GM12878 (cell line): ENCODE results near the gene CACNA2D4. TPM values are rescaled to one million over a fixed set of nuclear protein-coding genes. Genes with fewer than 3 reads are reported as not detected.

Experiments used
- ATAC-seq: fragments of 200-7000 bp; cut with Tn5 transposase; 3 replicates; pipeline ENCODE4 v1.9.1; 2020; ENCODE audit warnings: mild to moderate bottlenecking, moderate library complexity
- BruUV-seq: library from RNA; stranded (reverse); fragments of 400-500 nt; replicated peaks from 2 replicates; lab custom pipeline; 2021; lab: Mats Ljungman, UMichigan
- CTCF ChIA-PET: fragments of 300-600 bp; sonication (Branson Sonifier 250); formaldehyde crosslinking; extraction: SDS; loops from one replicate; lab custom pipeline; 2021; ENCODE audit warnings: inconsistent platforms; lab: Yijun Ruan, JAX
- POLR2A ChIA-PET: fragments of 350-600 bp; formaldehyde crosslinking; extraction: SDS; loops from one replicate; lab custom pipeline; 2021; ENCODE audit warnings: inconsistent platforms; lab: Charles Lee
- RAD21 ChIA-PET: fragments of 300-600 bp; sonication (Branson Sonifier 250); formaldehyde crosslinking; loops from one replicate; lab custom pipeline; 2023; ENCODE audit warnings: antibody characterized with exemption; ENCODE audit not compliant: unreplicated experiment; lab: Charles Lee
- SMC1A ChIA-PET: fragments of 300-600 bp; sonication (Branson Sonifier 250); formaldehyde crosslinking; loops from one replicate; lab custom pipeline; 2023; ENCODE audit not compliant: unreplicated experiment, uncharacterized antibody; lab: Charles Lee
- DNase-seq: peaks from one replicate; pipeline ENCODE4 v3.0.0-alpha.2; 2011; ENCODE audit warnings: low read depth, low spot score
- FAIRE-seq: peaks from 3 replicates; lab custom pipeline; 2011; peaks lifted over from hg19 to GRCh38; lab: Jason Lieb, UNC
- H2AFZ ChIP-seq: 2 replicates; pipeline ENCODE4 v1.6.0; 2011; ENCODE audit warnings: low read depth, low read length, control low read depth; ENCODE audit not compliant: control insufficient read depth
- H3K27ac ChIP-seq: 2 replicates; pipeline ENCODE4 v1.5.1; 2011; ENCODE audit warnings: control low read depth; ENCODE audit not compliant: control insufficient read depth, insufficient read depth
- H3K27me3 ChIP-seq, 2 experiments: replicated peaks in 1 of 2; 2 replicates each; pipeline versions ENCODE4 v1.6.0 to v1.6.1; 2011; ENCODE audit warnings: low read length in 1 of 2; ENCODE audit not compliant: control insufficient read depth in 2 of 2, insufficient read depth in 2 of 2
- H3K36me3 ChIP-seq, 2 experiments: 2 replicates each; pipeline ENCODE4 v1.5.1; 2011; ENCODE audit warnings: low read length in 1 of 2; ENCODE audit not compliant: control insufficient read depth in 2 of 2, insufficient read depth in 2 of 2
- H3K4me1 ChIP-seq: 2 replicates; pipeline ENCODE4 v1.6.1; 2011; ENCODE audit warnings: mild to moderate bottlenecking, low read length, moderate library complexity, mixed read lengths; ENCODE audit not compliant: control insufficient read depth, insufficient read depth
- H3K4me2 ChIP-seq: 2 replicates; pipeline ENCODE4 v1.6.0; 2011; ENCODE audit warnings: control low read depth; ENCODE audit not compliant: control insufficient read depth, insufficient read depth
- H3K4me3 ChIP-seq: fragments of 200-600 bp; sonication (generic); 2 replicates; pipeline ENCODE4 v1.5.1; 2016
- H3K79me2 ChIP-seq: 2 replicates; pipeline ENCODE4 v1.6.0; 2011; ENCODE audit warnings: low read length; ENCODE audit not compliant: control insufficient read depth, insufficient read depth
- H3K9ac ChIP-seq: 2 replicates; pipeline ENCODE4 v1.8.0; 2011; ENCODE audit warnings: low read length, control low read depth, mixed read lengths; ENCODE audit not compliant: control insufficient read depth, insufficient read depth
- H3K9me3 ChIP-seq: replicated peaks from 3 replicates; pipeline ENCODE4 v1.5.1; 2011; ENCODE audit warnings: mild to moderate bottlenecking, low read length; ENCODE audit not compliant: control insufficient read depth, insufficient read depth
- H4K20me1 ChIP-seq: 2 replicates; pipeline ENCODE4 v1.6.0; 2011; ENCODE audit not compliant: control insufficient read depth, insufficient read depth
- CHD1 ChIP-seq: IDR thresholded peaks from 2 replicates; pipeline ENCODE4 v1.6.1; 2012; ENCODE audit warnings: low read depth, low read length, improper control_type of control experiment
- CHD2 ChIP-seq: IDR thresholded peaks from 2 replicates; pipeline ENCODE4 v1.6.1; 2011; ENCODE audit warnings: low read depth, low read length, improper control_type of control experiment, borderline replicate concordance
- HCFC1 ChIP-seq: fragments of 150-350 bp; IDR thresholded peaks from 2 replicates; pipeline ENCODE4 v1.6.1; 2014; ENCODE audit warnings: low read length
- NBN ChIP-seq: fragments of 450-650 bp; IDR thresholded peaks from 2 replicates; pipeline ENCODE4 v1.6.1; 2016
- NFYA ChIP-seq: IDR thresholded peaks from 2 replicates; pipeline ENCODE4 v1.6.1; 2011; ENCODE audit warnings: low read depth, mild to moderate bottlenecking, low read length, improper control_type of control experiment, borderline replicate concordance
- POLR2AphosphoS2 ChIP-seq: IDR thresholded peaks from 2 replicates; pipeline ENCODE4 v1.6.1; 2011; ENCODE audit warnings: low read depth, mild to moderate bottlenecking, low read length, improper control_type of control experiment, moderate library complexity
- POLR2AphosphoS5 ChIP-seq: IDR thresholded peaks from 2 replicates; pipeline ENCODE4 v1.6.1; 2011; ENCODE audit warnings: mild to moderate bottlenecking, low read length, inconsistent platforms
- RAD21 ChIP-seq: IDR thresholded peaks from 2 replicates; pipeline ENCODE4 v1.6.1; 2011; ENCODE audit warnings: mild to moderate bottlenecking, low read depth, low read length, moderate library complexity; ENCODE audit not compliant: insufficient read depth
- RB1 ChIP-seq: fragments of 450-650 bp; formaldehyde crosslinking; IDR thresholded peaks from 2 replicates; pipeline ENCODE4 v1.6.1; 2017; ENCODE audit warnings: mild to moderate bottlenecking, borderline replicate concordance
- RFX5 ChIP-seq: IDR thresholded peaks from 2 replicates; pipeline ENCODE4 v1.6.1; 2011; ENCODE audit warnings: low read depth, low read length, improper control_type of control experiment
- SREBF2 ChIP-seq: IDR thresholded peaks from 2 replicates; pipeline ENCODE4 v1.6.1; 2012; ENCODE audit warnings: mild to moderate bottlenecking, low read length
- TBL1XR1 ChIP-seq: IDR thresholded peaks from 2 replicates; pipeline ENCODE4 v1.6.1; 2012; ENCODE audit warnings: low read depth, low read length, improper control_type of control experiment
- WGBS: methylation state at CpG from one replicate; pipeline ENCODE4 v1.1.6; 2016; ENCODE audit warnings: low lambda C conversion rate; ENCODE audit not compliant: insufficient replicate concordance, insufficient coverage; ENCODE audit errors: missing lambda C conversion rate; 5-methylcytosine and 5-hydroxymethylcytosine counted together
- in situ Hi-C: fragments of 300-500 bp; cut with MboI; formaldehyde crosslinking; loops from 9 replicates; pipeline ENCODE4 v1.14.3; 2018; ENCODE audit warnings: mixed read lengths
- intact Hi-C: fragments of 100-400 bp; cut with micrococcal nuclease; formaldehyde crosslinking; loops from one replicate; pipeline ENCODE4 v1.14.2; 2022; ENCODE audit not compliant: unreplicated experiment
- polyA plus RNA-seq, 11 experiments: library from polyadenylated mRNA; depleted of rRNA in 4 of 11; unstranded in 6 of 11; stranded (reverse) in 5 of 11; fragments of >200 nt; fragmentation: Nextera tagmentation in 4 of 11; fragmentation: Illumina TruSeq in 1 of 11; extraction: Ambion mirVana in 4 of 11; extraction: Trizol in 1 of 11; gene quantifications; 1 replicate in 1 of 11; 2 replicates in 10 of 11; pipeline versions ENCODE4 v1.2.1 to v1.2.3, GENCODE V29; 2011 to 2016; ENCODE audit warnings: inconsistent platforms in 2 of 11, missing spikeins in 2 of 11, low read depth in 1 of 11
- total RNA-seq, 4 experiments: library from RNA; depleted of rRNA in 3 of 4; stranded (reverse); fragments of >200 nt in 3 of 4; fragmentation: Illumina TruSeq in 1 of 4; extraction: Trizol in 1 of 4; gene quantifications; 2 replicates each; pipeline versions ENCODE4 v1.2.1 to v1.2.3, GENCODE V29; 2013 to 2021
- TF ChIP-seq, protein P1 (sequence below): IDR thresholded peaks from 2 replicates; pipeline ENCODE4 v1.6.1; 2012; ENCODE audit warnings: low read depth, low read length, improper control_type of control experiment

The CACNA2D4 gene
- total and polyA plus RNA-seq, 10 of the 15 experiments (the other 5 are each of a cell fraction or from before 2014, with no cell fraction given): 0.03 to 1.0 (median 0.65) TPM

- ChIA-PET CTCF (interaction anchor here (0.9 kb wide), 1 partner anchor 115 kb away, joined by 3 read pairs; no protein-coding TSS in a partner anchor), SMC1A (no interaction called here), RAD21 (no interaction called here), POLR2A (no interaction called here)
- in situ Hi-C loops (no loop called here), intact Hi-C loops (no loop called here)
- no peaks in the 10 kb centered on the region for H3K79me2 ChIP-seq
- no peaks in the 10 kb centered on the region for H3K36me3 ChIP-seq
- H3K27ac ChIP-seq: no peak within 1 kb of the TSS
- no peaks in the 10 kb centered on the region for H3K9me3 ChIP-seq
- ATAC-seq: no peak
- no TSS peak for BruUV-seq
- H2AFZ ChIP-seq: no peak within 1 kb of the TSS
- H3K4me1 ChIP-seq: no peaks in the 10 kb centered on the region
- H4K20me1 ChIP-seq: no peaks in the 10 kb centered on the region
- no peak for FAIRE-seq
- H3K4me3 ChIP-seq: no peak within 1 kb of the TSS
- TF ChIP-seq CHD1: no peak
- no peak for TF ChIP-seq NFYA
- TF ChIP-seq POLR2AphosphoS2: no peak
- TF ChIP-seq SREBF2: no peak
- TF ChIP-seq TBL1XR1: no peak
- TF ChIP-seq NBN: no peak
- no peak for DNase-seq
- 38% methylated on average over 30 of the region's 34 CpGs for WGBS
- no peak within 1 kb of the TSS for H3K4me2 ChIP-seq
- no peak within 1 kb of the TSS for H3K9ac ChIP-seq
- H3K27me3 ChIP-seq: peaks cover 8 to 11% of the 10 kb centered on the region in 2 experiments; a peak in 3 of 4 replicates
These were observed 98.1 kb downstream of the CACNA2D4 start, which contains the start of gene LRTM2 for GRCh38 chr12:1820191-1820895. Gene LRTM2, plus strand, starts transcription at chr12:1820565. Its CDS starts 7,584 bp downstream, at chr12:1828149.

DNA sequence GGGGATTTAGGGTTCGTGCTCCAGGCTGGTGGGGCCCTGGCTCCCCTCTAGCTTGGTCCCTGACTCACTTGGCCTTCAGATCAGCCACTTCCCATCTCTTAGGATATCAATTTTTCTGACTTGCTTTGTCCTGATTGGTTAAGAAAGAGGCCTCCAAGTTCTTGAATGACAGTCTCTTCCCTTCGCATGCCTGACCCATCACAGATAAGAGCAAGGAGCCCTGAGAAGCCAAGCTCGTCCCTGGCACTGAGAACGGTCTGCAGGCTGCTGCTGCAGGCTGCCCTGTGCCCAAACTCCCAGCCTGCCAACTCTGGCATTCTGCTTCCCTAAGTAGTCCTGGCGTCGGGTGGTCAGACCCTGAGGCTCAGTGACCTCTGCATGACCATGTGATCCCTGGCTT is 98.9 kb downstream of the CACNA2D4 start:
- H3K36me3 ChIP-seq: no peaks in the 10 kb centered on the region
- no peak for DNase-seq
- no peak for ATAC-seq
- ChIA-PET POLR2A (no interaction called here), RAD21 (no interaction called here), CTCF (interaction anchor here (0.9 kb wide), 1 partner anchor 115 kb away, joined by 3 read pairs; no protein-coding TSS in a partner anchor), SMC1A (no interaction called here)
- H3K4me3 ChIP-seq: no peak overlapping the region
- no peaks in the 10 kb centered on the region for H3K9me3 ChIP-seq
- no peaks in the 10 kb centered on the region for H3K79me2 ChIP-seq
- no peak overlapping the region for H2AFZ ChIP-seq
- no peaks in the 10 kb centered on the region for H4K20me1 ChIP-seq
- no peak for FAIRE-seq
- BruUV-seq: no TSS peak
- 46% methylated on average over 6 of the region's 6 CpGs for WGBS
- H3K4me2 ChIP-seq: no peak overlapping the region
- intact Hi-C loops (no loop called here), in situ Hi-C loops (no loop called here)
- H3K4me1 ChIP-seq: no peaks in the 10 kb centered on the region
- no peak overlapping the region for H3K27ac ChIP-seq
- no peak overlapping the region for H3K9ac ChIP-seq
- peaks cover 8 to 11% of the 10 kb centered on the region in 2 experiments; a peak in 3 of 4 replicates for H3K27me3 ChIP-seq
- TF ChIP-seq POLR2AphosphoS5: no peak
- TF ChIP-seq CHD2: no peak
- TF ChIP-seq RFX5: no peak
- TF ChIP-seq, protein P1, sequence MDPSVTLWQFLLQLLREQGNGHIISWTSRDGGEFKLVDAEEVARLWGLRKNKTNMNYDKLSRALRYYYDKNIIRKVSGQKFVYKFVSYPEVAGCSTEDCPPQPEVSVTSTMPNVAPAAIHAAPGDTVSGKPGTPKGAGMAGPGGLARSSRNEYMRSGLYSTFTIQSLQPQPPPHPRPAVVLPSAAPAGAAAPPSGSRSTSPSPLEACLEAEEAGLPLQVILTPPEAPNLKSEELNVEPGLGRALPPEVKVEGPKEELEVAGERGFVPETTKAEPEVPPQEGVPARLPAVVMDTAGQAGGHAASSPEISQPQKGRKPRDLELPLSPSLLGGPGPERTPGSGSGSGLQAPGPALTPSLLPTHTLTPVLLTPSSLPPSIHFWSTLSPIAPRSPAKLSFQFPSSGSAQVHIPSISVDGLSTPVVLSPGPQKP: no peak
- no peak for TF ChIP-seq POLR2AphosphoS2
- TF ChIP-seq HCFC1: no peak
- no peak for TF ChIP-seq NBN
- no peak for TF ChIP-seq RAD21
- no peak for TF ChIP-seq RB1
